H7 (cell line): Measurements from ENCODE around the gene EVC2. TPM values are rescaled to one million over a fixed set of nuclear protein-coding genes. Genes with fewer than 3 reads are reported as not detected.

Experiments used
- total RNA-seq: library from RNA; depleted of rRNA; stranded (reverse); fragments of >200 nt; shearing (Covaris generic); gene quantifications from 2 replicates; pipeline ENCODE4 v1.2.3, GENCODE V29; 2014; rRNA removed

Gene EVC2
- total RNA-seq, 1 experiment from 2014 or later, result 6.2 TPM

Other genes starting within 250 kb of the EVC2 start
- 4.5 and 15.4 TPM in 2 replicates for gene EVC, start 2.6 kb upstream of the EVC2 start, total RNA-seq
- 101 and 106 TPM in 2 replicates for gene CRMP1, start 184.5 kb upstream of the EVC2 start, total RNA-seq